DOHH2 (cell line): ENCODE measurements around the gene OPN4.

Experiments
- H3F3A ChIP-seq: fragments of 200-600 bp; sonication (generic), shearing (Covaris generic); 2 replicates; pipeline ENCODE4 v1.6.0; 2016; ENCODE audit warnings: antibody characterized with exemption, mild to moderate bottlenecking; ENCODE audit not compliant: control insufficient read depth, insufficient read depth
- H3K27ac ChIP-seq: fragments of 200-600 bp; sonication (generic); 2 replicates; pipeline ENCODE4 v1.5.1; 2014; ENCODE audit warnings: low read depth, mild to moderate bottlenecking, low read length, moderate library complexity
- H3K27me3 ChIP-seq: fragments of 200-600 bp; sonication (generic); 2 replicates; pipeline ENCODE4 v1.6.1; 2014; ENCODE audit warnings: mild to moderate bottlenecking, low read length, mixed read lengths; ENCODE audit not compliant: control insufficient read depth
- H3K36me3 ChIP-seq: fragments of 200-600 bp; sonication (generic); 2 replicates; pipeline ENCODE4 v1.6.1; 2014; ENCODE audit warnings: mild to moderate bottlenecking, low read length, moderate library complexity, mixed read lengths; ENCODE audit not compliant: control insufficient read depth
- H3K4me1 ChIP-seq: fragments of 200-600 bp; sonication (generic); 2 replicates; pipeline ENCODE4 v1.6.1; 2014; ENCODE audit warnings: mild to moderate bottlenecking, low read length, mixed read lengths; ENCODE audit not compliant: control insufficient read depth
- H3K4me2 ChIP-seq: fragments of 200-600 bp; sonication (generic); 2 replicates; pipeline ENCODE4 v1.6.0; 2014; ENCODE audit warnings: mild to moderate bottlenecking, low read length, moderate library complexity
- H3K4me3 ChIP-seq: fragments of 200-600 bp; sonication (generic); 2 replicates; pipeline ENCODE4 v1.5.1; 2014; ENCODE audit warnings: mild to moderate bottlenecking, low read length, mixed read lengths
- H3K79me2 ChIP-seq: fragments of 200-600 bp; sonication (generic); 2 replicates; pipeline ENCODE4 v1.6.1; 2014; ENCODE audit warnings: mild to moderate bottlenecking, low read length, mixed read lengths; ENCODE audit not compliant: control insufficient read depth
- H3K9me2 ChIP-seq: fragments of 200-600 bp; sonication (generic); replicated peaks from 2 replicates; pipeline ENCODE4 v1.6.1; 2014; ENCODE audit warnings: mild to moderate bottlenecking, low read length, mixed read lengths; ENCODE audit not compliant: control insufficient read depth
- H3K9me3 ChIP-seq: fragments of 200-600 bp; sonication (generic); 2 replicates; pipeline ENCODE4 v1.6.1; 2014; ENCODE audit warnings: antibody characterized with exemption, low read length, mixed read lengths; ENCODE audit not compliant: control insufficient read depth, insufficient read depth
- H4K20me1 ChIP-seq: fragments of 200-600 bp; sonication (generic); 2 replicates; pipeline ENCODE4 v1.6.0; 2014; ENCODE audit warnings: low read depth, mild to moderate bottlenecking, antibody characterized with exemption, low read length, moderate library complexity; ENCODE audit not compliant: control insufficient read depth, insufficient read depth
- EZH2phosphoT487 ChIP-seq: fragments of 200-600 bp; sonication (generic); IDR thresholded peaks from 2 replicates; pipeline ENCODE4 v1.6.1; 2017; ENCODE audit warnings: borderline replicate concordance, mild to moderate bottlenecking, antibody characterized with exemption, low read length, moderate library complexity, mixed read lengths
- TF ChIP-seq, protein P1 (sequence below): fragments of 200-600 bp; sonication (generic); IDR thresholded peaks from one replicate; pipeline ENCODE4 v1.5.1; 2014; ENCODE audit warnings: antibody characterized with exemption, mild to moderate bottlenecking, low read depth, low read length; ENCODE audit not compliant: poor library complexity, severe bottlenecking

OPN4 gene

DNA sequence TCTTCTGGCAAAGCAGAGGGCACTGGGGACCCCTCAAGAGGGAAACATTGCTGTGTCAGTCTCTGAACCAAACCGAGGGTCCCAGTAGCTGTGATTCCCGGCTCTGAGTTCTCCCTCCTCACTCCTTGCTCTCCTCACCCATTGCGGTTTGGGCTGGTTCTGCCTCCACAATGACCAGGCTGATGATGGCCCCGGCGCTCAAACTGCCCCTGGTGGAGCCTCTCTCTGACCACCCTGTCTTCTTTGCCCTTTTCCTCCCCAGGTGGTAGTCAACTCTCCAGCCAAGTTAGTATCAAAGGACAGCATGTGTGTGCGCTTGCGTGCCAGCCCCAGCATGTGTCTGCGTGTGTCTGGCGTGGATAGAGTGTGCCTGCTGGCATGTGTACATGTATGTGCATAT lies 31.1 kb downstream of the OPN4 start:
- Histone ChIP-seq H3K9me3 (no peaks in the 10 kb centered on the region), H3K4me1 (peaks cover 2% of the 10 kb centered on the region; the same call in 1 of the 2 replicates), H3K4me3 (no peak overlapping the region), H3K27me3 (no peaks in the 10 kb centered on the region; the same call in 1 of the 2 replicates), H4K20me1 (no peaks in the 10 kb centered on the region), H3F3A (no peaks in the 10 kb centered on the region), H3K4me2 (no peak overlapping the region), H3K9me2 (no peaks in the 10 kb centered on the region), H3K79me2 (no peaks in the 10 kb centered on the region), H3K27ac (no peak overlapping the region), H3K36me3 (no peaks in the 10 kb centered on the region)
- TF ChIP-seq, protein P1, sequence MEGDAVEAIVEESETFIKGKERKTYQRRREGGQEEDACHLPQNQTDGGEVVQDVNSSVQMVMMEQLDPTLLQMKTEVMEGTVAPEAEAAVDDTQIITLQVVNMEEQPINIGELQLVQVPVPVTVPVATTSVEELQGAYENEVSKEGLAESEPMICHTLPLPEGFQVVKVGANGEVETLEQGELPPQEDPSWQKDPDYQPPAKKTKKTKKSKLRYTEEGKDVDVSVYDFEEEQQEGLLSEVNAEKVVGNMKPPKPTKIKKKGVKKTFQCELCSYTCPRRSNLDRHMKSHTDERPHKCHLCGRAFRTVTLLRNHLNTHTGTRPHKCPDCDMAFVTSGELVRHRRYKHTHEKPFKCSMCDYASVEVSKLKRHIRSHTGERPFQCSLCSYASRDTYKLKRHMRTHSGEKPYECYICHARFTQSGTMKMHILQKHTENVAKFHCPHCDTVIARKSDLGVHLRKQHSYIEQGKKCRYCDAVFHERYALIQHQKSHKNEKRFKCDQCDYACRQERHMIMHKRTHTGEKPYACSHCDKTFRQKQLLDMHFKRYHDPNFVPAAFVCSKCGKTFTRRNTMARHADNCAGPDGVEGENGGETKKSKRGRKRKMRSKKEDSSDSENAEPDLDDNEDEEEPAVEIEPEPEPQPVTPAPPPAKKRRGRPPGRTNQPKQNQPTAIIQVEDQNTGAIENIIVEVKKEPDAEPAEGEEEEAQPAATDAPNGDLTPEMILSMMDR, result no peak
- no peak for TF ChIP-seq EZH2phosphoT487

DNA sequence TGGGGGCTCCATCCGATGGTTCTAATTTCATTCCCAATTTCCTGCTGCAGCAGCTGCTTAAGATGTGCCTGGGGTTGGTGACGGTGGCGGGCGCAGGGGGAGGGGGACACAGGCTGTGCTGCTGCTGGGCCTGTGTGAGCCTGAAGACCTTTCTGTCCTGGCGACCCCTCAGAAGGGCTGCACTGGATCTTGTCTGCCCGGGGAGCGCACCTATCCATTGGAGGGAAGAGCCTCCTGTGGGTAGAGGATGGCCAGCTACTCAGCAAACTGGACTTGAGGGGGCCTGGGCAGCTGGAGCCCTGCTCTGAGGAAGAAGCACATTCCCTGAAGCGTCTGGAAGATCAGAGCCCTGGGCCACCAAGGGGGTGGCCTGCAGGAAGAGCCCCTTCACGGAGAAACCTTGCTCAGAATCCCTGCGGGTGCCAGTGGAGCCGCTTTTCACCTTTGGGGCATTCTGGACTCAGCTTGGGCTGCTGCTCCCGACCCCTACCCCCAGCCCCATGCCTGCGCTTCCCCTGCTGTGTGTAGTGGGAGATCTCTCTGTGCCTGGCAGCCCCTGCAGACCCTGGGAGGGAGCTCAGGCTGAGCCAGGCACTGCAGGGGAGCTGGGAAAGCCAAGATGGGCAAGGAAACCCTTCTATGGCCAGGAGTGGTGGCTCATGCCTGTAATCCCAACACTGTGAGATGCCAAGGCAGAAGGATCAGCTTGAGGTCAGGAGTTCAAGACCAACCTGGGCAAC lies 31.7 kb downstream of the OPN4 start:
- H3K79me2 ChIP-seq, result no peaks in the 10 kb centered on the region
- TF ChIP-seq, protein P1, result no peak
- no peak for TF ChIP-seq EZH2phosphoT487
- H3K4me2 ChIP-seq, result no peak overlapping the region
- H3K36me3 ChIP-seq, result no peaks in the 10 kb centered on the region
- H3K9me3 ChIP-seq, result no peaks in the 10 kb centered on the region
- H3K9me2 ChIP-seq, result no peaks in the 10 kb centered on the region
- H3K27ac ChIP-seq, result no peak overlapping the region
- no peaks in the 10 kb centered on the region for H4K20me1 ChIP-seq
- H3K4me3 ChIP-seq, result no peak overlapping the region
- H3F3A ChIP-seq, result no peaks in the 10 kb centered on the region
- H3K27me3 ChIP-seq, result no peaks in the 10 kb centered on the region; the same call in 1 of the 2 replicates
- H3K4me1 ChIP-seq, result peaks cover 2% of the 10 kb centered on the region; the same call in 1 of the 2 replicates

DNA sequence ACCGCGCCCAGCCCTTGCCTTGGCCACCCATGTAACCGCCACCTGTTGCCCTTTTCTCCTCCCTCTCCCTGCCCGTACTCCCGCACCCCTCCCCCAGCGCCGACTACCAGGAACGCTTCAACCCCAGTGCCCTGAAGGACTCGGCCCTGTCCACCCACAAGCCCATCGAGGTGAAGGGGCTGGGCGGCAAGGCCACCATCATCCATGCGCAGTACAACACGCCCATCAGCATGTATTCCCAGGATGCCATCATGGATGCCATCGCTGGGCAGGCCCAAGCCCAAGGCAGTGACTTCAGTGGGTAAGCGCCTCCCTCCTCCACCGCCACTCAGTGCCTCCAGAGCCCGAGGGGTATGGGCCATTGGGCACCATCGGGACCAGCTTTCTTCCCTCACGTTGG lies 32.6 kb downstream of the OPN4 start:
- H3K4me3 ChIP-seq, result no peak overlapping the region
- no peaks in the 10 kb centered on the region for H3K79me2 ChIP-seq
- H3F3A ChIP-seq, result no peaks in the 10 kb centered on the region
- H4K20me1 ChIP-seq, result no peaks in the 10 kb centered on the region
- H3K4me2 ChIP-seq, result no peak overlapping the region
- H3K4me1 ChIP-seq, result peaks cover 2% of the 10 kb centered on the region; the same call in 1 of the 2 replicates
- no peaks in the 10 kb centered on the region for H3K9me3 ChIP-seq
- H3K27me3 ChIP-seq, result no peaks in the 10 kb centered on the region; the same call in 1 of the 2 replicates
- no peak overlapping the region for H3K27ac ChIP-seq
- H3K36me3 ChIP-seq, result no peaks in the 10 kb centered on the region
- no peaks in the 10 kb centered on the region for H3K9me2 ChIP-seq
- TF ChIP-seq, protein P1, result no peak
- no peak for TF ChIP-seq EZH2phosphoT487
